ENCODE results near the gene GSAP. TPM values are rescaled to one million over a fixed set of nuclear protein-coding genes. Genes with fewer than 3 reads are reported as not detected.

Gene GSAP
- total and polyA plus RNA-seq, 2 donors (not counting 3 experiments of a cell fraction or from before 2014, with no cell fraction given), result 2.3 to 5.8 TPM

- Histone ChIP-seq H3K79me2 (ENCODE audit: control insufficient read depth, insufficient read depth, low read length) (no peaks in the 10 kb centered on the region), H3K27me3 (ENCODE audit: control insufficient read depth in 2 of 2, insufficient read depth in 2 of 2, low read length in 2 of 2) (no peaks in the 10 kb centered on the region), H3K4me1 (ENCODE audit: control insufficient read depth, extremely low read depth, insufficient read depth, low read length) (peaks cover 6% of the 10 kb centered on the region), H3K4me2 (ENCODE audit: insufficient read depth, low read length) (no peak overlapping the region), H4K20me1 (replicated peaks; ENCODE audit: control insufficient read depth, extremely low read depth, insufficient read depth, low read length) (no peaks in the 10 kb centered on the region), H3K9me3 (replicated peaks; ENCODE audit: control insufficient read depth, insufficient read depth, low read length) (no peaks in the 10 kb centered on the region), H2AFZ (ENCODE audit: low read depth, low read length) (no peak overlapping the region), H3K9ac (replicated peaks; ENCODE audit: extremely low read depth, insufficient read depth, low read length) (no peak overlapping the region), H3K36me3 (ENCODE audit: control insufficient read depth in 2 of 2, extremely low read depth in 1 of 2, insufficient read depth in 2 of 2, low read length in 2 of 2) (no peaks in the 10 kb centered on the region), H3K9me1 (replicated peaks; ENCODE audit: control insufficient read depth, extremely low read depth, insufficient read depth, low read length) (no peaks in the 10 kb centered on the region), H3K4me3 (replicated peaks in 1 of 3; ENCODE audit: insufficient read depth in 1 of 3, low read depth in 1 of 3, low read length in 3 of 3) (no peak overlapping the region), H3K27ac (ENCODE audit: insufficient read depth, low read depth, low read length) (no peak overlapping the region)
- POLR2A ChIA-PET, result no interaction called here
- FAIRE-seq, result no peak
- intact Hi-C loops (cut with micrococcal nuclease), result no loop called here
- TF ChIP-seq MYC (IDR thresholded peaks at IDR 0.05; ENCODE audit: low read depth, low read length) (no peak), MAX (IDR thresholded peaks at IDR 0.05; ENCODE audit: insufficient read depth, insufficient read length) (no peak), FOS (IDR thresholded peaks at IDR 0.05; ENCODE audit: borderline replicate concordance, insufficient read depth, low read length) (no peak), GATA2 (IDR thresholded peaks at IDR 0.05; ENCODE audit: insufficient read depth, insufficient read length, low read depth, low read length) (no peak), CTCF (IDR thresholded peaks at IDR 0.05; ENCODE audit: extremely low read depth in 1 of 2, insufficient read depth in 1 of 2, low read depth in 1 of 2, low read length in 2 of 2) (no peak), POLR2A (IDR thresholded peaks at IDR 0.05; ENCODE audit: low read depth, low read length) (no peak)
- BruUV-seq (replicated peaks), result no TSS peak
- dilution Hi-C loops (cut with MboI; ENCODE audit: extremely low pct_ligation_motif_present, low sequenced_read_pairs), result no loop called here
- no peak for DNase-seq (ENCODE audit: low read depth, low spot score)
- CTCF ChIA-PET, result no interaction called here
Observed at GRCh38 chr7:77281780-77282478, 134.2 kb downstream of the GSAP start.

All from endothelial cell of umbilical vein (primary cell).